ENCODE results near the gene GAS6.
"Not testable (repeated sequence)": the region's sequence is repeated elsewhere in the genome, so short reads cannot be mapped to it uniquely, and the experiment has no call there.

GAS6 gene

DNA sequence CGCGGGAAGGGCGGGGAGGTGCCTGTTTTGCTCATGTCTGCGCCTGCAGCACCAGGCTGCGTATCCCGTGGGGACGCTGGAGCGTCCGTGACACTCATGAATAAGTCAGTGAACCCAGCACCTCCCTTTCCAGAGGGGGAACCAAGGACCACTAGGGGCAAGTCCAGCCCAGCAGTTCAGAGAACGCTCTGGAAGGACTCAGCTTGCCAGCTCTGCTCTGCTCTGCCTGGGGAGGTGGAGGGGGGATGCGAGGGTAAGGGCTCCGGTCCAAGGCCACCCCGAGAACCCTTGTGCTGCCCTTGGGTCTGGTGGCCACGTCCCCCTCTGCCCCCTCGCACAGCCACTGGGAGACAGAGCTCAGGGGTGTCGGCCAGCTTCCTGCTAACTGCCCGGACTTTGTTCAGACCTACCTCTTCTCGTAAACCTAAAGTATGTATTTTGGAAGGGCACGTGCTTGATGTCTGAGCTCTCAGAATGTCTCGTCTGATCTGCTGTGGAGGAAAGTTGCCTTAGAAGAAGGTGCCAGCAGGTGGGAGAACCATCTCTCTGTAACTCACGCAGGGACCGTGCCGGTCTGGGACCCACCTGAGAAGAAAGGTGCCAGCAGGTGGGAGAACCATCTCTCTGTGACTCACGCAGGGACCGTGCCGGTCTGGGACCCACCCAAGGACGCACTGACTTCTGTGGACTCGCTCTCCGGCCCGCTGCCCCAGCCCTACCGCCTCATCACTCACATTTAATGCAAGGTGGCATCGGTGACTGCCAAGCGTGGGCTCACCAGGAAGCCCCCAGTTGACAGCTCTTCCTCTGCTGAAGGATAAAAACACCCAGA lies 70.8 kb downstream of the GAS6 start:
- no peak for DNase-seq (ENCODE audit: extremely low spot score)
- ChIA-PET POLR2A (no interaction called here), CTCF (interaction anchor here (0.7 kb wide), 1 partner anchor 75 kb away, joined by 3 read pairs; no protein-coding TSS in a partner anchor)
- TF ChIP-seq FOXK2 (IDR thresholded peaks at IDR 0.05) (no peak), TARDBP (IDR thresholded peaks at IDR 0.05) (no peak), LEF1 (IDR thresholded peaks at IDR 0.05; ENCODE audit: borderline replicate concordance) (no peak), HDGF (IDR thresholded peaks at IDR 0.05; ENCODE audit: borderline replicate concordance) (no peak), ARNT (IDR thresholded peaks at IDR 0.05) (no peak), FOXA1 (IDR thresholded peaks at IDR 0.05) (no peak)
- TF ChIP-seq, protein P1, sequence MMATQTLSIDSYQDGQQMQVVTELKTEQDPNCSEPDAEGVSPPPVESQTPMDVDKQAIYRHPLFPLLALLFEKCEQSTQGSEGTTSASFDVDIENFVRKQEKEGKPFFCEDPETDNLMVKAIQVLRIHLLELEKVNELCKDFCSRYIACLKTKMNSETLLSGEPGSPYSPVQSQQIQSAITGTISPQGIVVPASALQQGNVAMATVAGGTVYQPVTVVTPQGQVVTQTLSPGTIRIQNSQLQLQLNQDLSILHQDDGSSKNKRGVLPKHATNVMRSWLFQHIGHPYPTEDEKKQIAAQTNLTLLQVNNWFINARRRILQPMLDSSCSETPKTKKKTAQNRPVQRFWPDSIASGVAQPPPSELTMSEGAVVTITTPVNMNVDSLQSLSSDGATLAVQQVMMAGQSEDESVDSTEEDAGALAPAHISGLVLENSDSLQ (IDR thresholded peaks at IDR 0.05) = no peak

GRCh38 chr13:113792236-113792770 lies 71.6 kb downstream of the GAS6 start:
- no peak for TF ChIP-seq ARNT (IDR thresholded peaks at IDR 0.05)
- TF ChIP-seq ZNF384 (IDR thresholded peaks at IDR 0.05) = no peak
- TF ChIP-seq CTBP1 (IDR thresholded peaks at IDR 0.05; ENCODE audit: borderline replicate concordance) = no peak
- TF ChIP-seq TARDBP (IDR thresholded peaks at IDR 0.05) = no peak
- no peak for TF ChIP-seq LEF1 (IDR thresholded peaks at IDR 0.05; ENCODE audit: borderline replicate concordance)
- TF ChIP-seq L3MBTL2 (conservative IDR thresholded peaks at IDR 0.05) = no peak
- TF ChIP-seq ELF4 (IDR thresholded peaks at IDR 0.05) = no peak
- TF ChIP-seq FOXK2 (IDR thresholded peaks at IDR 0.05) = no peak
- no peak for TF ChIP-seq FOXM1 (IDR thresholded peaks at IDR 0.05; ENCODE audit: borderline replicate concordance)
- no peak for TF ChIP-seq SUZ12 (IDR thresholded peaks at IDR 0.05)
- no peak for TF ChIP-seq BHLHE40 (IDR thresholded peaks at IDR 0.05; ENCODE audit: borderline replicate concordance)
- no peak for TF ChIP-seq FOXA1 (IDR thresholded peaks at IDR 0.05)
- no peak for TF ChIP-seq SP1 (IDR thresholded peaks at IDR 0.05)
- TF ChIP-seq, protein P1 (IDR thresholded peaks at IDR 0.05) = no peak
- no peak for TF ChIP-seq HDGF (IDR thresholded peaks at IDR 0.05; ENCODE audit: borderline replicate concordance)
- TF ChIP-seq NFRKB (IDR thresholded peaks at IDR 0.05) = no peak
- POLR2A ChIA-PET = no interaction called here
- DNase-seq (ENCODE audit: extremely low spot score) = no peak
- CTCF ChIA-PET = interaction anchor here (0.7 kb wide), 1 partner anchor 76 kb away, joined by 3 read pairs; no protein-coding TSS in a partner anchor

DNA sequence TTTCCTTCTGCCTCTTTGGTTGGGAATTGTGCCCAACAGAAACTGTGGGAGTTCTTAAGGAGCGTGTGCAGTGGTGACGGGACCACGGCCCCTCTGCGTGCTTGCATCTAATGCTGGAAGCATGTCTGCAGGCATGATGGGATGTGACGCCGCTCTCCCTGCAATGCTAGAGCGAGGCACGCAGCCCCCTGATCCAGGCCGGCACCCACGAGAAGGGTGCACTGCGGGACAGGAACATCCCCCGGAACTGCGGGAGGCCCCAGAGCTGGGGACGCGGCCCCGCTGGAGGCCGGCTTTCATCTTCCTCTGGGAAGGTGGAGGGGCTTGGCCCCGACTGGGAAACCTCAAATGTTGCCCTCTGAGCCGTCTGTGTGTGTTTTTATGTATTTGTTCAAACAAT lies 72.1 kb downstream of the GAS6 start:
- ChIA-PET POLR2A (no interaction called here), CTCF (no interaction called here)
- no peak for DNase-seq (ENCODE audit: extremely low spot score)
- TF ChIP-seq, protein P1 (IDR thresholded peaks at IDR 0.05) = no peak
- TF ChIP-seq CTBP1 (IDR thresholded peaks at IDR 0.05; ENCODE audit: borderline replicate concordance) (no peak), L3MBTL2 (conservative IDR thresholded peaks at IDR 0.05) (no peak), FOXA1 (IDR thresholded peaks at IDR 0.05) (no peak), ARNT (IDR thresholded peaks at IDR 0.05) (no peak), TARDBP (IDR thresholded peaks at IDR 0.05) (no peak), FOXK2 (IDR thresholded peaks at IDR 0.05) (no peak), LEF1 (IDR thresholded peaks at IDR 0.05; ENCODE audit: borderline replicate concordance) (no peak), SP1 (IDR thresholded peaks at IDR 0.05) (no peak), SUZ12 (IDR thresholded peaks at IDR 0.05) (no peak)

GRCh38 chr13:113791226-113791625 lies 72.7 kb downstream of the GAS6 start:
- no peak for DNase-seq (ENCODE audit: extremely low spot score)
- TF ChIP-seq FOXM1 (IDR thresholded peaks at IDR 0.05; ENCODE audit: borderline replicate concordance) = no peak
- TF ChIP-seq ZNF384 (IDR thresholded peaks at IDR 0.05) = no peak
- no peak for TF ChIP-seq SP1 (IDR thresholded peaks at IDR 0.05)
- no peak for TF ChIP-seq SUZ12 (IDR thresholded peaks at IDR 0.05)
- no peak for TF ChIP-seq HDGF (IDR thresholded peaks at IDR 0.05; ENCODE audit: borderline replicate concordance)
- no peak for TF ChIP-seq FOXA1 (IDR thresholded peaks at IDR 0.05)
- no peak for TF ChIP-seq TARDBP (IDR thresholded peaks at IDR 0.05)
- TF ChIP-seq, protein P1 (IDR thresholded peaks at IDR 0.05) = no peak
- TF ChIP-seq FOXK2 (IDR thresholded peaks at IDR 0.05) = no peak
- no peak for TF ChIP-seq ARNT (IDR thresholded peaks at IDR 0.05)
- no peak for TF ChIP-seq BHLHE40 (IDR thresholded peaks at IDR 0.05; ENCODE audit: borderline replicate concordance)
- TF ChIP-seq CTBP1 (IDR thresholded peaks at IDR 0.05; ENCODE audit: borderline replicate concordance) = no peak
- TF ChIP-seq LEF1 (IDR thresholded peaks at IDR 0.05; ENCODE audit: borderline replicate concordance) = no peak
- no peak for TF ChIP-seq L3MBTL2 (conservative IDR thresholded peaks at IDR 0.05)
- ChIA-PET CTCF (no interaction called here), POLR2A (no interaction called here)

- CTCF ChIA-PET; POLR2A ChIA-PET; DNase-seq (ENCODE audit: extremely low spot score): not testable (repeated sequence)
These were observed 73.9 kb downstream of the GAS6 start for GRCh38 chr13:113789931-113790330.

GRCh38 chr13:113789167-113789566 lies 74.7 kb downstream of the GAS6 start:
- DNase-seq (ENCODE audit: extremely low spot score) = no peak
- TF ChIP-seq, protein P1 (IDR thresholded peaks at IDR 0.05) = no peak
- no peak for TF ChIP-seq FOXA1 (IDR thresholded peaks at IDR 0.05)
- no peak for TF ChIP-seq SP1 (IDR thresholded peaks at IDR 0.05)
- TF ChIP-seq ARNT (IDR thresholded peaks at IDR 0.05) = no peak
- TF ChIP-seq L3MBTL2 (conservative IDR thresholded peaks at IDR 0.05) = no peak
- TF ChIP-seq ELF4 (IDR thresholded peaks at IDR 0.05) = no peak
- no peak for TF ChIP-seq CTBP1 (IDR thresholded peaks at IDR 0.05; ENCODE audit: borderline replicate concordance)
- no peak for TF ChIP-seq LEF1 (IDR thresholded peaks at IDR 0.05; ENCODE audit: borderline replicate concordance)
- no peak for TF ChIP-seq BHLHE40 (IDR thresholded peaks at IDR 0.05; ENCODE audit: borderline replicate concordance)
- no peak for TF ChIP-seq SUZ12 (IDR thresholded peaks at IDR 0.05)
- no peak for TF ChIP-seq NFRKB (IDR thresholded peaks at IDR 0.05)
- no peak for TF ChIP-seq HDGF (IDR thresholded peaks at IDR 0.05; ENCODE audit: borderline replicate concordance)
- TF ChIP-seq ZNF384 (IDR thresholded peaks at IDR 0.05) = no peak
- TF ChIP-seq FOXM1 (IDR thresholded peaks at IDR 0.05; ENCODE audit: borderline replicate concordance) = no peak
- TF ChIP-seq FOXK2 (IDR thresholded peaks at IDR 0.05) = no peak
- no peak for TF ChIP-seq TARDBP (IDR thresholded peaks at IDR 0.05)
- POLR2A ChIA-PET = no interaction called here
- CTCF ChIA-PET = no interaction called here
